T-helper 1 cell treated with Interleukin-12 subunit alpha and Interleukin-12 subunit beta and Interleukin-4 antibody, amounts not matched to agents 30 μg/mL and 1 μg/mL, for 36 hours (primary cell): ENCODE results near the gene GIN1.

ENCODE experiments used
- H3K27ac Mint-ChIP-seq: one replicate; pipeline ENCODE4 v1.8.0; 2021; ENCODE audit warnings: mild to moderate bottlenecking, mixed read lengths
- H3K27me3 Mint-ChIP-seq: one replicate; pipeline ENCODE4 v1.8.0; 2021; ENCODE audit warnings: low read depth, mixed read lengths
- H3K36me3 Mint-ChIP-seq: one replicate; pipeline ENCODE4 v1.8.0; 2021; ENCODE audit warnings: low read depth, mixed read lengths
- H3K4me1 Mint-ChIP-seq: one replicate; pipeline ENCODE4 v1.8.0; 2021; ENCODE audit warnings: low read depth, mixed read lengths
- H3K4me3 Mint-ChIP-seq: one replicate; pipeline ENCODE4 v1.8.0; 2021; ENCODE audit warnings: mild to moderate bottlenecking, moderate library complexity, mixed read lengths
- H3K9me3 Mint-ChIP-seq: one replicate; pipeline ENCODE4 v1.8.0; 2021; ENCODE audit warnings: mixed read lengths

Gene GIN1

DNA sequence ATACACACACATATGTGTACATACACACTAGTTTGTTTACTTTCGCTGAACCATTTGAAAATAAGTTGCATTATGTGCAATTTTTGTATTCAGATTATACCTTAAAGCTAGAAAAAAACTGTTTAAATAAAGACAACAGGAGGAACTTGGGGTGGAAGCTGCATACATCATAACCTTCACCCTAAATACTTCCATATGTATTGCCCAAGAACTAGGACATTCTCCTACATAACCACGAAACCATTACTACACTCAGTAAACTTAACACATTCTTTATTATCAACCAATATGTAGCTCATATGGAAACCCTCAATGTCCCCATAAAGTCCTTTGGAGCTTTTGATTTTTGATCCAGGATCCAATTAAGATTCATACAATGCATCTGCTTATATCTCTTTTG lies 83.3 kb downstream of the GIN1 start:
- Mint-ChIP-seq H3K27me3 (peaks cover 6% of the 10 kb centered on the region), H3K27ac (no peak overlapping the region), H3K4me3 (no peak overlapping the region), H3K36me3 (no peaks in the 10 kb centered on the region), H3K4me1 (no peaks in the 10 kb centered on the region), H3K9me3 (no peaks in the 10 kb centered on the region)
